ENCODE data around the gene CRIM1.

Gene CRIM1

GRCh38 chr2:36373149-36373926, 17.8 kb downstream of the CRIM1 start:
- DNase-seq (ENCODE audit: low read depth): no peak

DNA sequence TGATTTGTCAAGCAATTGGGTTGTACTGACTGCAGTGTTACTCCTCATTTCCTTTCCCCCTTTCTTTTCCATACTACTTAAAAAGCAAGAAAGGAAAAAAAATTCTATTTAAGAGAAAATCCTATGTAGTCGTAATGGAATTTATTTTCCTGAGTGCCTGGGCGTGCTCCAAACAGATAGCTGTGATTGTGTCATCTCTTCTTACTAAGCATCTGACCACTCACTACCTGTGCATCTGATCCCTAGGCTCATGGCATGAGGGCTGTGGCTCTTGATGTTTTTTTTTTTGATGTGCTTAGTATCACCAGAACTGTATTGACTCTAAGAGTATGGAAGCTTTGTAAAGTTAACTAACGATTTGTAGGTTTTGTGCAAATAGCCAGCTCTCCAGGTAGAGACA, 19.0 kb downstream of the CRIM1 start:
- DNase-seq (ENCODE audit: low read depth): no peak

DNA sequence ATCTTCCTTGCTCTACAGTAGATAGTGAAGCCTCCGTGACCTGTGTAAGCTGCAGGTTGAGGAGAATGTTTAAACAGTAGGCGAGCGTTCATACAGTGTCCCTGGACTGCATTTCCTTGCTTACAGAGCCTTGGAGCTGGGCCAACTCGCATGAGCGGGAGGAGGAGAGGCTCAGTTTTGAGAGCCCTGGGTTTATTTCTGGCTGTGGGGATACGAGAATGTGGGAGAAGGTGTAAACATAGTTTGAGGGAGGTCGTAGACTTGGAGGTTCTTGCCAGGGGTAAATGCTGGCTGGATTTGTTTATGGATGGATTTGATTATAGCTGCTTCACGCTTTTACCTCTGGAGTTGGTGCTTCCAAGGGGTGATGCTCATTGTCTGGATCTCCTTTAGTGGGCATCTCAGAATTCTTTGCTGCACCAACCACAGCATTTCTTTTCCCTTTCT, 20.8 kb downstream of the CRIM1 start:
- no peak for DNase-seq (ENCODE audit: low read depth)

DNA sequence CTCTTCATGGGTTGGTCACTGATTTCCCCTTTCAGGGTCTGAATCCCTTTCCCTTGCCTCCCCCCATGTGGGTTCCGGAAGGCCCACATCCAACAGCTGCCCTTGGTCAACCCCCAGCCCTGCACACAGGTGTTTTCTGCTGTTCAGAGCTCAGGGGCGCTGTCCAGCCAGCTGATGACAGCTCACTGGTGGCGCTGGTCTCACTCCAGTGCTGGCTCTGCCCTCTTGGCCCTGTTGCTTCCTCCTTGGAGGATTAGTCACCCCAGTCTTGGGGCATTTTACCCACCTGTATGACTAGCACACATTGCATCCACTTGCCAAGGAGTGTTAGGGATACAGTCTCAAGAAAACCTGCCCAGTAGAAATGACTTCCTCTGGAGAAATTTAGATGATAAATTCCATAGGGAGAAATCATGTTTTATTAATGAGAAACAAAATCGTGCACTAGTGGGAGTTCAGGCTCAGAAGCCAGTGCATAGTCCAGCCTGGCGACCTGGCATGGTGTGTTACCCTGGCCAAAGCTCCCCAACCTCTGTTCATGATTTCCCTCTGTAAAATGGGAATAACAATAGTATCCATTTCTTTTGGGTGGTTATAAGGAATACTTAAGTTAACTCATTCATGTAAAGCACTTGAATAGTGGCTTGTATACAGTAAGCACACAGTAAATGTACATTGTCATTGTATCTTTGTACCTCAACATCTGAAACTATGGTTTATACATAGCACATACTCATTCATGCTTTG, 21.6 kb downstream of the CRIM1 start:
- DNase-seq (ENCODE audit: low read depth): no peak

DNA sequence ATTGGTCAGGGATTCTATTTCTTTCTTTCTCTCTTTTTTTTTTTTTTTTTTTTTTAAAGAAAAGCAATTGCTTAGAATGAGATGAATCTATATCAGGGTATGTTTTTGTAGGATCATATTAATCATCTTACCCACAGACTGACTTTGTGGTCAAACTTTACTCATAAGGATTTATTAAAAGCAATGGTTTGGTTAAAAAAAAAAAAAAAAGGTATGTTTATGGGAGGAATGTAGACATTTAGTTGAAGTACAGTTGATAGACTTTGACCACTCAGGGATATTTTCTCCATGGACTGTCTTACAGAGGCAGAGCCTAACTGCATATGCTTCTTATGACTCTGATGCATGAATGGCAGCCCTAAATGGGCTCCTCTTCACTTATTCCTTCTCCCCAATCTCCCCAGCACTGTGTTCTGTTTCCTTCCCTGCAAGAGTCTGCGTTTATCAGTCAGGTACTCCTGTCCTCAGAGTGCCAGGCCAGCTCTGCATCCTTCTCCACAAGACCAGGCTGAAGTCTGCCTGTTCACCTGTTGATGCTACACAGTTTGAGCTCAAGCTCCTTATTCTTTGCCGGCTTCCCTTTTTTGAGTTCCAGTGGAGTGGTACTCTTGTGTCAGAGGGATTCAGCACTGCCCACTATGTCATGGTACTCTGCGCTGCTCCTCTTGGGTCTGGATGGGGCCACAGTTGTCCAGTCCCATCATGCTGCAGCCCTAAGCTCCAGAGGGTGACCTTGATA, 24.3 kb downstream of the CRIM1 start:
- no peak for DNase-seq (ENCODE audit: low read depth)

GRCh38 chr2:36380624-36381481, 25.3 kb downstream of the CRIM1 start:
- no peak for DNase-seq (ENCODE audit: low read depth)

DNA sequence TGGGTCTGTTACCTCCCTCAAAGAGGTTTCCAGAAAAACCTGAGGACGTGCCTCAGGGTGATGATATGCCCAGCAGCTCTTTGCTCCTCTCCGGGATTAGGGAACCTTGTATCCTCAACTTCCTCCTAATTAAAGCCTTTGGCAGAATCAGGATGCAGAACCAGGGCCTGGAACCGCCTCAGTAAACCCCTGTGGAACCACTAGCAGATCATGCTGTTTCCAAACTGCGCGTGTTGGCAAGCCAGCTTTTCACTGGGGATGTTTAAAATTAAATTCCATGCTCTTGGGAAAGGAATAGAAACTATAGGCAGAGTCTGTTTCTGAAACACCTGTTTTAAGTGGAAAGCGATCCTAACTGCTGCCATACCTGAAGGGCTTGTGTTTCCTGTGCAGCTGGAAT, 26.4 kb downstream of the CRIM1 start:
- DNase-seq (ENCODE audit: low read depth): no peak

DNA sequence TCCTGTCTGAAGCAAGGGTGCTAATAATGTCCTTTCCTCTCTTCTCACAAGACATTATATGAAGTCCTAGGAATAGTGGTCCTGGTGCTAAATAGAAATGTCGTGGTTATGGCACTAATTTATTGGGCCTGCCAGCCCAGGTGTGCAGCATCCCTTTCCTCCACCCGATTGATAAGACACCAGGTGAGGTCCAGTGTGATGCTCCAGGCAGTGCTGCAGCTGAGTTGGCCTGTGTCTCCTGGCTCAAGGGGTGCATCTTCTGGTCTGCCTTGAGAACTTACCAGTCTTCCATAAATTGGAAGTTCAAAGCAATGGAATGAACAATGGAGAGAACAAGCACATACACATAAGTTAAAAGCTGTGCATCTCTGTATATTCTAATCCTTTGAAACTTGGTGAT, 26.9 kb downstream of the CRIM1 start:
- DNase-seq (ENCODE audit: low read depth): no peak

DNA sequence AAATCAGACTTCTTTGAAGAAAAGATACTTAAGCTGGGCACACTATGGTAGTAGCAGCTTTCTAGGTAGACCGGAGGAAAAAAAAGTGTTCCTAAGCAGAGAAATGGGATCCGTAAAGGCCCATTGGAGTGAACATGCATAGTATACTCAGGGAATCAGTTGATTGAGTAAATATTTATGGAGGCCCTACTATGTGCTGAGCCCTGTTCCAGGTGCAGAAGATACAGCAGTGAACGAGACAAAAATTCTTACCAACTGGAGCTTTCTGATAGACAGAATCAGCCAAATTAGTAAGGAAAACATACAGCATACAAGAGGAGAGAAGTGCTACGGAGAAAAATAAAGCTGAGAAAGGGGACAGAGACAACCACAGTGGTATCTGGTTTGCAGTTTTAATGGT, 28.1 kb downstream of the CRIM1 start:
- DNase-seq (ENCODE audit: low read depth): no peak

- no peak for DNase-seq (ENCODE audit: low read depth)
Observed at GRCh38 chr2:36384454-36384853, 28.9 kb downstream of the CRIM1 start.

- no peak for DNase-seq (ENCODE audit: low read depth)
Observed at GRCh38 chr2:36385603-36386002, 30.0 kb downstream of the CRIM1 start.

DNA sequence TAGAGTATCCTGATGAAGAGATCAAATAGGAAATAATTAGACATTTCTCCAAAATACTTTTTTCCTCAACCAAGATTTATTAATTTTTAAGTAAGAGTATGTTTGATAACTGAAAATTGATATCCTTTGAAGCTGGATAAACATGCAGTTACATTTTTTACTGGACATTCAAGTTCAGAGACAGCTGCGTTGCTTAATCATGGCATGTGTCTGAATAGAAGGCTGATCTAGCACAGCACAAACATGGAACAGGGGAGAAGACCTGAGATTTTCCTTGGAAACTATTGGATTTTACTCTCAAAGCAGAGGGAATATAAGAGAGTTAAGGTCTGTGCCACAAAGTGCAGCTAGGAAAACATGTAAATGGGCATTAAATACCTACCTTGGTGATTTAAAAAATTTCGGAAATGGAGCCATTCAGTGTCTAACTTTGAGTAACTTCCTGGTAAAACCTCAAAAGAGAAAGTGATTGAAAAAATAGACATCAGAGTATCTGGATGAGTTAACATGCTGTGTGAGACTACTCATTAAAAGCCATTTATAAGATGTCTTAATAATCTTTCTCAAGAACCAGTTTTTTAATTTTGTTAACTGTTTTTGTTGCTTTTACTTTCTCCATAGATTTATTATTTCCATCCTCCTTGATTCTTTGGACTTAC, 31.8 kb downstream of the CRIM1 start:
- DNase-seq (ENCODE audit: low read depth): no peak

DNA sequence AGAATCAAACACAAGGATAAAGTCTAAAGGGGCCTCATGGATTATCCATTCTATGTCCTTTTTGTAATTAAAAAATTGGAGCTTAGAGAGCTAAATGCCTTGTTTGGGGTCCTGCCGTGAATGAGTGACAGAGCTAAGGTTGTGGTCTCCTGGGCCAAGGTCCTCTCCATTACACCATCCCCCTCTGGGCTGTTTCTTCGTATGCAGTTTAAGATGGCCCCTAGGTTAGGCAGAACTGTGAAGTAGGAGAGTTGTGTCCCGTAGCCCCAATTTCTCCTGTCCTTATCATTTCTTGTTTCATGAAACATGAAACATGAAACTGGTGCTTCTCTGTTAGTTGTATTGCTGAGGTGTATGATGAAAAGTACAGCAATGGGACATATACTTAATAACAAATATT, 32.9 kb downstream of the CRIM1 start:
- no peak for DNase-seq (ENCODE audit: low read depth)

DNA sequence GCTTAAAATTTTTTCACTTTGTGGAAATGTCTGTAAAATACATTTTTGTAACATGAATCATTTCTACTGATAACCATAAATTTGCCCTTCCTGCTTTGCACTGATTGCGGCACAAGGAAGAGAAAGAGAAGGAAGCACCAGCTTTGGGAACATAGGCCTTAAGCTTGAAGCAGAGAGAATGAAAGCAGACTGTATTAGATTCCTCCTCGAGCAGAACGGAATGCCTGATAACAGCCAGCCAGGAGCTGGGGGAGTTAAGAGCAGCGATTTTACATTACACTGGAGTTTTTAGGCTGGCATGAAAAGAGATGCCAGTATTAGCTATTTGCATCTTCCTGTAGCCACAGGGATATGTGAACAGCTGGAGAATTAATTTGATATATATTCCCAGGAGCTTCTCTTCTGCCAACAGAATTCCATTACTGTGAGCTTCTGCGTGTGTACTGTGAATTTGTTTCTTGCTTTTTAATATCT, 33.5 kb downstream of the CRIM1 start:
- no peak for DNase-seq (ENCODE audit: low read depth)

GRCh38 chr2:36389577-36389976, 34.0 kb downstream of the CRIM1 start:
- DNase-seq (ENCODE audit: low read depth): no peak

- no peak for DNase-seq (ENCODE audit: low read depth)
Observed at GRCh38 chr2:36392571-36393255, 37.1 kb downstream of the CRIM1 start.

GRCh38 chr2:36393738-36394256, 38.2 kb downstream of the CRIM1 start:
- no peak for DNase-seq (ENCODE audit: low read depth)

GRCh38 chr2:36394804-36395203, 39.2 kb downstream of the CRIM1 start:
- DNase-seq (ENCODE audit: low read depth): no peak

DNA sequence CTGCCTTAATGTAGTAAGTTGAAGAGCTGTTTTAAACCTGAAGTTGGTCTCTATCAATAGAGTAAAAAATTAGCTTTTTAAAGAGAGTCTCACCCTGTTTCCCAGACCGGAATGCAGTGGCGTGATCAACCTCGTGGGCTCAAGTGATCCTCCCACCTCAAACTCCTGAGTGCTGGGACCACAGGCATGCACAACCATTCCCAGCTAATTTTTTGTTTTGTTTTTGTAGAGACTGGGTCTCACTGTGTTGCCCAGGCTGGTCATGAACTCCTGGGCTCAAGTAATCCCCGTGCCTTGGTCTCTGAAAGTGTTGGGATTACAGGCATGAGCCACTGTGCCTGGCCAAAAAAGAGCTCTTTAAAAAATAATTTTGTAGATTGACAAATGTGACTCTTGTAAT, 40.3 kb downstream of the CRIM1 start:
- DNase-seq (ENCODE audit: low read depth): no peak

DNA sequence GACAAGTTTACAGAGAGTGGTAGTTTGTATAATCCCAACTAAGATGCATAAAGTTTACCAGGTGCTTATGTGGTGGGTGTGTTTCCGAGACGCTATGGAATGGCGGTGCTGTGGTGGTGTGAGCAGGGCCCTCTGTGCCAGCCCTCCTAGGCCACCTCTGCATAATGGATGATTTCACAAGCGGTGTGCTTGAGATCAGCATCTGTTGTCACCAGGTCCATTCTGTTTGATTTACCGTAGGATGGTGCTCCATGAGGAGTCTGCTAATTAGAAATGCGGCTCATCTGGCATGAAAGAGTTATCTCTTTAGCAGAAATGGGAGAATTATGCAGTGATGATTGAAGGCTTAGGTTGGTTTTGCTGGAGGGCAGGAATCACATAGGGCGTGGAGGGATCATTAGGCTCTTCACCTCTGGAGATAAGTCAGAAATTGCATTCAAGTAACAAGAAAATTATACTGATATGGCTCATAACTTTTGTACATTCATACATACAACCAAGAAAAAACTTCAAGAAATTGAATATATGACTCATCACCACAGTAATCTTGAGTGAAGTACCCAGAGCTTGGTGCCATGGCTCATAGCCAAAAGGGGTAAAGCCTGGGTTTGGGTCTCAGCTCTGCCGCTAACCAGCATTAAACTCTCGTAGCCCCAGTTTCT, 41.4 kb downstream of the CRIM1 start:
- no peak for DNase-seq (ENCODE audit: low read depth)

Data from stimulated activated CD8-positive, alpha-beta memory T cell treated with anti-CD3 and anti-CD28 coated beads, Interleukin-7, amount 100 ng/mL, for 24 hours (primary cell).